Measurements from ENCODE around the gene AHCYL2.

- no peak for TF ChIP-seq POLR2AphosphoS5 (IDR thresholded peaks at IDR 0.05; ENCODE audit: low read depth, low read length)
- TF ChIP-seq REST (IDR thresholded peaks at IDR 0.05; ENCODE audit: insufficient read depth in 1 of 2, low read depth in 2 of 2, low read length in 2 of 2), result no peak
Observed at GRCh38 chr7:129292861-129293260, 68.0 kb downstream of the AHCYL2 start.

Measured in PFSK-1 (cell line).